HL-60/S4 (cell line): ENCODE results near the gene ABCA3.
"Not testable (repeated sequence)": the region's sequence is repeated elsewhere in the genome, so short reads cannot be mapped to it uniquely, and the experiment has no call there.

ENCODE experiments used
- in situ Hi-C: fragments of 300-500 bp; cut with MboI; formaldehyde crosslinking; loops from 2 replicates; pipeline ENCODE4 v1.14.3; 2022; ENCODE audit warnings: low sequenced_read_pairs

Gene ABCA3

GRCh38 chr16:2280981-2281542, 59.5 kb downstream of the ABCA3 start:
- in situ Hi-C loops, result no loop called here

GRCh38 chr16:2280461-2280860, 60.1 kb downstream of the ABCA3 start:
- in situ Hi-C loops, result no loop called here

- in situ Hi-C loops, result no loop called here
Measured at GRCh38 chr16:2278956-2279800, 61.4 kb downstream of the ABCA3 start.

- in situ Hi-C loops, result no loop called here
Measured at GRCh38 chr16:2278272-2278608, 62.3 kb downstream of the ABCA3 start.

- in situ Hi-C loops, result no loop called here
Measured at GRCh38 chr16:2277466-2278271, 62.9 kb downstream of the ABCA3 start.

- in situ Hi-C loops, result no loop called here
Measured at GRCh38 chr16:2276368-2277195, 63.9 kb downstream of the ABCA3 start.

- in situ Hi-C loops, result no loop called here
Measured at GRCh38 chr16:2275476-2276367, 64.8 kb downstream of the ABCA3 start.

- in situ Hi-C loops, result no loop called here
Measured at GRCh38 chr16:2273931-2274330, 66.6 kb downstream of the ABCA3 start.

- in situ Hi-C loops, result no loop called here
Measured at GRCh38 chr16:2273484-2273883, 67.0 kb downstream of the ABCA3 start.

- in situ Hi-C loops, result no loop called here
Measured at GRCh38 chr16:2271848-2272461, 68.6 kb downstream of the ABCA3 start.

- in situ Hi-C loops, result no loop called here
Measured at GRCh38 chr16:2270588-2271470, 69.7 kb downstream of the ABCA3 start.

GRCh38 chr16:2270070-2270462, 70.5 kb downstream of the ABCA3 start:
- in situ Hi-C loops, result no loop called here

- in situ Hi-C loops, result no loop called here
Measured at GRCh38 chr16:2267913-2268666, 72.4 kb downstream of the ABCA3 start, which contains the start of gene RNPS1. TSS of gene RNPS1 (minus strand) at chr16:2268126. CDS start at chr16:2264643, 3,483 bp downstream.

GRCh38 chr16:2267505-2267912, 73.0 kb downstream of the ABCA3 start:
- in situ Hi-C loops, result not testable (repeated sequence)

- in situ Hi-C loops, result not testable (repeated sequence)
Measured at GRCh38 chr16:2266887-2267286, 73.6 kb downstream of the ABCA3 start.

- in situ Hi-C loops, result not testable (repeated sequence)
Measured at GRCh38 chr16:2263026-2263425, 77.5 kb downstream of the ABCA3 start.

- in situ Hi-C loops, result no loop called here
Measured at GRCh38 chr16:2260250-2260649, 80.3 kb downstream of the ABCA3 start.

- in situ Hi-C loops, result not testable (repeated sequence)
Measured at GRCh38 chr16:2258530-2258929, 82.0 kb downstream of the ABCA3 start.
